H1 (cell line): ENCODE measurements around the gene SMOC2. TPM values are rescaled to one million over a fixed set of nuclear protein-coding genes. Genes with fewer than 3 reads are reported as not detected.

Source experiments
- CTCF ChIA-PET: fragments of 300-600 bp; sonication (Branson Sonifier 250); formaldehyde crosslinking; loops from one replicate; lab custom pipeline; 2021; ENCODE audit not compliant: partially characterized antibody; lab: Charles Lee
- POLR2A ChIA-PET: fragments of 300-600 bp; sonication (Branson Sonifier 250); formaldehyde crosslinking; loops from one replicate; lab custom pipeline; 2021; ENCODE audit warnings: inconsistent platforms; ENCODE audit not compliant: partially characterized antibody; lab: Charles Lee
- DNase-seq, 2 experiments: peaks; one replicate each; pipeline versions ENCODE4 v3.0.0 to v3.0.0-alpha.2; 2010 to 2022; ENCODE audit warnings: low spot score in 2 of 2, low read depth in 1 of 2, mixed read lengths in 1 of 2
- FAIRE-seq: peaks from 2 replicates; lab custom pipeline; 2011; peaks lifted over from hg19 to GRCh38; lab: Jason Lieb, UNC
- H2AFZ ChIP-seq: 2 replicates; pipeline ENCODE4 v1.8.1; 2012; ENCODE audit warnings: low read length, inconsistent platforms
- H2AK5ac ChIP-seq: 2 replicates; pipeline ENCODE4 v1.6.1; 2013; ENCODE audit warnings: low read depth, low read length
- H2BK120ac ChIP-seq: replicated peaks from 2 replicates; pipeline ENCODE3; 2013; ENCODE audit warnings: low read depth, low read length, inconsistent platforms
- H2BK12ac ChIP-seq: 2 replicates; pipeline ENCODE4 v1.6.1; 2013; ENCODE audit warnings: low read depth, low read length
- H2BK15ac ChIP-seq: 2 replicates; pipeline ENCODE4 v1.6.1; 2013; ENCODE audit warnings: low read length
- H2BK20ac ChIP-seq: 2 replicates; pipeline ENCODE4 v1.6.1; 2013; ENCODE audit warnings: low read length
- H2BK5ac ChIP-seq: 2 replicates; pipeline ENCODE4 v1.6.1; 2013; ENCODE audit warnings: low read depth, low read length
- H3K14ac ChIP-seq: 2 replicates; pipeline ENCODE4 v1.6.1; 2013; ENCODE audit warnings: inconsistent platforms; ENCODE audit not compliant: insufficient read length
- H3K18ac ChIP-seq: 2 replicates; pipeline ENCODE4 v1.6.1; 2013; ENCODE audit warnings: low read length; ENCODE audit errors: extremely low read depth
- H3K23ac ChIP-seq: 2 replicates; pipeline ENCODE4 v1.6.1; 2013; ENCODE audit warnings: inconsistent platforms; ENCODE audit not compliant: insufficient read length
- H3K23me2 ChIP-seq: 2 replicates; pipeline ENCODE4 v1.6.1; 2013; ENCODE audit warnings: low read depth, low read length
- H3K27ac ChIP-seq: 2 replicates; pipeline ENCODE4 v1.6.1; 2011; ENCODE audit warnings: low read depth, low read length, inconsistent platforms
- H3K27me3 ChIP-seq, 4 experiments: replicated peaks in 1 of 4; 1 replicate in 1 of 4; 2 replicates in 3 of 4; pipeline versions ENCODE4 v1.6.1 to v1.8.1; 2011 to 2013; ENCODE audit warnings: low read length in 3 of 4, mild to moderate bottlenecking in 3 of 4, inconsistent platforms in 2 of 4, mixed read lengths in 2 of 4, moderate library complexity in 1 of 4; ENCODE audit not compliant: control insufficient read depth in 3 of 4, insufficient read depth in 3 of 4; ENCODE audit errors: extremely low read depth in 1 of 4
- H3K36me3 ChIP-seq, 4 experiments: 2 replicates each; pipeline versions ENCODE4 v1.6.1 to v1.8.1; 2011 to 2013; ENCODE audit warnings: mild to moderate bottlenecking in 4 of 4, low read length in 3 of 4, moderate library complexity in 2 of 4, control low read depth in 1 of 4, inconsistent platforms in 1 of 4; ENCODE audit not compliant: insufficient read depth in 4 of 4, control insufficient read depth in 2 of 4
- H3K4ac ChIP-seq: replicated peaks from 2 replicates; pipeline ENCODE3; 2013; ENCODE audit warnings: low read length, low read depth, mixed read lengths, inconsistent platforms; ENCODE audit not compliant: insufficient read length
- H3K4me1 ChIP-seq, 4 experiments: replicated peaks in 1 of 4; 1 replicate in 1 of 4; 2 replicates in 3 of 4; pipeline versions ENCODE4 v1.6.1 to v1.8.1; 2011 to 2013; ENCODE audit warnings: low read length in 3 of 4, inconsistent platforms in 2 of 4, mixed read lengths in 1 of 4; ENCODE audit not compliant: insufficient read depth in 4 of 4, control insufficient read depth in 3 of 4
- H3K4me2 ChIP-seq, 2 experiments: 2 replicates each; pipeline versions ENCODE4 v1.6.1 to v1.8.1; 2011 to 2013; ENCODE audit warnings: low read depth in 2 of 2, low read length in 2 of 2, control low read depth in 1 of 2, inconsistent platforms in 1 of 2, mild to moderate bottlenecking in 1 of 2; ENCODE audit not compliant: insufficient read depth in 1 of 2
- H3K4me3 ChIP-seq, 4 experiments: fragments of 200-600, 300-600 bp in 1 of 4; sonication (generic), shearing (Covaris generic), sonication (Bioruptor Twin) in 1 of 4; 2 replicates each; pipeline versions ENCODE4 v1.5.1 to v1.8.1; 2011 to 2016; ENCODE audit warnings: low read length in 4 of 4, low read depth in 3 of 4, control low read depth in 2 of 4, inconsistent platforms in 2 of 4, mild to moderate bottlenecking in 2 of 4, mixed read lengths in 1 of 4, moderate library complexity in 1 of 4; ENCODE audit not compliant: insufficient read depth in 2 of 4; ENCODE audit errors: extremely low read depth in 1 of 4
- H3K56ac ChIP-seq: replicated peaks from 2 replicates; pipeline ENCODE3; 2013; ENCODE audit warnings: low read depth, mild to moderate bottlenecking, mixed read lengths, low read length, inconsistent platforms; ENCODE audit not compliant: insufficient read length
- H3K79me1 ChIP-seq: 2 replicates; pipeline ENCODE4 v1.6.1; 2013; ENCODE audit warnings: low read depth, low read length, control low read depth
- H3K79me2 ChIP-seq, 2 experiments: 2 replicates each; pipeline versions ENCODE4 v1.6.1 to v1.8.1; 2012 to 2013; ENCODE audit warnings: low read length in 2 of 2, mild to moderate bottlenecking in 2 of 2, inconsistent platforms in 1 of 2; ENCODE audit not compliant: insufficient read depth in 2 of 2, control insufficient read depth in 1 of 2
- H3K9ac ChIP-seq, 4 experiments: replicated peaks in 1 of 4; 1 replicate in 1 of 4; 2 replicates in 3 of 4; pipeline versions ENCODE4 v1.6.1 to v1.8.1; 2011 to 2013; ENCODE audit warnings: low read depth in 3 of 4, low read length in 3 of 4, control low read depth in 2 of 4, mild to moderate bottlenecking in 2 of 4, moderate library complexity in 2 of 4, inconsistent platforms in 1 of 4; ENCODE audit errors: extremely low read depth in 1 of 4
- H3K9me3 ChIP-seq, 2 experiments: 2 replicates each; pipeline versions ENCODE4 v1.6.1 to v1.8.1; 2012 to 2013; ENCODE audit warnings: mild to moderate bottlenecking in 2 of 2, moderate library complexity in 2 of 2, control low read depth in 1 of 2, inconsistent platforms in 1 of 2, low read depth in 1 of 2, low read length in 1 of 2, mixed read lengths in 1 of 2; ENCODE audit not compliant: insufficient read depth in 2 of 2
- H4K20me1 ChIP-seq, 2 experiments: replicated peaks in 1 of 2; 2 replicates each; pipeline versions ENCODE3 to v1.8.1; 2011 to 2013; ENCODE audit warnings: inconsistent platforms in 2 of 2, low read length in 2 of 2, mild to moderate bottlenecking in 1 of 2; ENCODE audit not compliant: insufficient read depth in 2 of 2, control insufficient read depth in 1 of 2
- H4K5ac ChIP-seq: 2 replicates; pipeline ENCODE4 v1.6.1; 2013; ENCODE audit warnings: low read length, low read depth, mixed read lengths, inconsistent platforms; ENCODE audit not compliant: insufficient read length
- H4K8ac ChIP-seq: 2 replicates; pipeline ENCODE4 v1.8.0; 2013; ENCODE audit warnings: mild to moderate bottlenecking, moderate library complexity, low read length, inconsistent platforms; ENCODE audit not compliant: insufficient read depth; ENCODE audit errors: extremely low read depth
- H4K91ac ChIP-seq: replicated peaks from 2 replicates; pipeline ENCODE3; 2013; ENCODE audit warnings: low read length, mixed read lengths, inconsistent platforms; ENCODE audit not compliant: insufficient read length
- CHD2 ChIP-seq: IDR thresholded peaks from 2 replicates; pipeline ENCODE4 v1.6.1; 2012; ENCODE audit warnings: low read length, improper control_type of control experiment
- E2F6 ChIP-seq: IDR thresholded peaks from 2 replicates; pipeline ENCODE4 v1.6.1; 2012; ENCODE audit warnings: inconsistent platforms
- RAD21 ChIP-seq, 2 experiments: IDR thresholded peaks in 1 of 2; conservative IDR thresholded peaks in 1 of 2; 2 replicates each; pipeline ENCODE4 v1.6.1; 2011; ENCODE audit warnings: low read depth in 2 of 2, low read length in 2 of 2, improper control_type of control experiment in 1 of 2, inconsistent platforms in 1 of 2, mild to moderate bottlenecking in 1 of 2, moderate library complexity in 1 of 2
- TBP ChIP-seq: IDR thresholded peaks from 2 replicates; pipeline ENCODE4 v1.6.1; 2011; ENCODE audit warnings: low read depth, low read length, improper control_type of control experiment
- YY1 ChIP-seq: IDR thresholded peaks from 2 replicates; pipeline ENCODE4 v1.6.1; 2011; ENCODE audit warnings: low read depth, mild to moderate bottlenecking, low read length
- WGBS, 2 experiments: shearing (Covaris generic) in 1 of 2; methylation state at CpG; one replicate each; pipeline versions ENCODE4 v1.1.6 to v1.1.7; 2013 to 2015; ENCODE audit warnings: low lambda C conversion rate in 2 of 2, mixed read lengths in 2 of 2, inconsistent platforms in 1 of 2, low coverage in 1 of 2, missing lambda C conversion rate in 1 of 2; ENCODE audit not compliant: insufficient replicate concordance in 2 of 2, insufficient coverage in 1 of 2, insufficient read length in 1 of 2; ENCODE audit errors: extremely low coverage in 1 of 2, missing lambda C conversion rate in 1 of 2; 5-methylcytosine and 5-hydroxymethylcytosine counted together
- polyA plus RNA-seq, 7 experiments: library from polyadenylated mRNA; depleted of rRNA in 3 of 7; stranded (reverse) in 5 of 7; unstranded in 2 of 7; fragments of >200 nt in 5 of 7; fragments of 200-250 nt in 2 of 7; gene quantifications; 1 replicate in 5 of 7; 2 replicates in 1 of 7; 4 replicates in 1 of 7; pipeline versions ENCODE4 v1.2.1 to v1.2.3, GENCODE V29; 2011 to 2013; ENCODE audit warnings: missing spikeins in 2 of 7, mixed read lengths in 2 of 7
- total RNA-seq: library from RNA; stranded (reverse); fragmentation: NEBNext Ultra II Directional; extraction: Animal tissue kit (Norgen Biotek cat#: 25700); gene quantifications from 2 replicates; pipeline ENCODE4 v1.2.1, GENCODE V29; 2021

Gene SMOC2
- total and polyA plus RNA-seq, 2 of the 8 experiments (the other 6 are each of a cell fraction or from before 2014, with no cell fraction given), result 7.7 to 8.5 TPM

GRCh38 chr6:168582571-168582981 lies 141.6 kb downstream of the SMOC2 start:
- no peak for FAIRE-seq
- Histone ChIP-seq H3K56ac (no peak overlapping the region), H2AK5ac (no peak overlapping the region), H3K79me1 (no peaks in the 10 kb centered on the region), H4K5ac (no peak overlapping the region), H3K4me2 (no peak overlapping the region), H3K27me3 (no peaks in the 10 kb centered on the region), H3K23ac (no peak overlapping the region), H3K9me3 (no peaks in the 10 kb centered on the region), H4K8ac (peak overlapping the region; percentile 80; the same call in 1 of the 2 replicates), H3K27ac (no peak overlapping the region), H3K9ac (no peak overlapping the region), H3K4me1 (peaks cover 0 to 4% (median 2%) of the 10 kb centered on the region in 4 experiments; a peak in 4 of 7 replicates), H3K36me3 (no peaks in the 10 kb centered on the region), H3K18ac (no peak overlapping the region), H3K4me3 (no peak overlapping the region), H2BK120ac (no peak overlapping the region), H4K91ac (no peak overlapping the region), H3K79me2 (no peaks in the 10 kb centered on the region), H2BK20ac (no peak overlapping the region), H2BK12ac (no peak overlapping the region), H3K23me2 (no peaks in the 10 kb centered on the region), H2BK5ac (no peak overlapping the region), H3K4ac (no peak overlapping the region), H3K14ac (no peak overlapping the region), H2AFZ (no peak overlapping the region), H4K20me1 (no peaks in the 10 kb centered on the region), H2BK15ac (no peak overlapping the region)
- no peak for DNase-seq
- CTCF ChIA-PET, result interaction anchor here (0.9 to 1.6 kb wide), 4 partner anchors 15 to 300 kb away, joined by 3 to 5 read pairs (median 3); no protein-coding TSS in a partner anchor
- 86% methylated on average over 21 of the region's 21 CpGs; no CpG with 5 or more reads in 1 of the 2 experiments for WGBS, 2 experiments
- POLR2A ChIA-PET, result no interaction called here
- TF ChIP-seq TBP (no peak), CHD2 (no peak), E2F6 (no peak), RAD21 (IDR thresholded peaks at IDR 0.05 in 1 of 2, conservative IDR thresholded peaks at IDR 0.05 in 1 of 2; ENCODE audit: low read depth in 2 of 2, low read length in 2 of 2) (no peak), YY1 (no peak)
